HepG2 (cell line): ENCODE measurements around the gene ZNF839. TPM values are rescaled to one million over a fixed set of nuclear protein-coding genes. Genes with fewer than 3 reads are reported as not detected.

Experiments
- CENPBD1 ChIP-seq: sonication (generic); formaldehyde crosslinking; IDR thresholded peaks from 2 replicates; pipeline ENCODE4 v1.8.0; 2022; ENCODE audit warnings: missing genetic modification reagents, low read depth, mild to moderate bottlenecking, borderline replicate concordance
- FUBP1 ChIP-seq: sonication (generic); formaldehyde crosslinking; IDR thresholded peaks from 2 replicates; pipeline ENCODE4 v1.5.1; 2020; ENCODE audit warnings: missing genetic modification reagents, mild to moderate bottlenecking, borderline replicate concordance
- KDM2A ChIP-seq: sonication (generic); formaldehyde crosslinking; IDR thresholded peaks from 2 replicates; pipeline ENCODE4 v1.4.0; 2020; ENCODE audit warnings: low read depth, missing genetic modification reagents, borderline replicate concordance
- KLF6 ChIP-seq: IDR thresholded peaks from 2 replicates; pipeline ENCODE4 v1.8.0; 2016; ENCODE audit warnings: missing biosample characterization, missing genetic modification reagents
- MAF1 ChIP-seq: sonication (generic); formaldehyde crosslinking; IDR thresholded peaks from 2 replicates; pipeline ENCODE4 v1.5.0; 2020; ENCODE audit warnings: missing genetic modification reagents, borderline replicate concordance
- MIER2 ChIP-seq: IDR thresholded peaks from 2 replicates; pipeline ENCODE4 v1.6.1; 2016; ENCODE audit warnings: missing biosample characterization, missing genetic modification reagents
- MXD4 ChIP-seq: IDR thresholded peaks from 2 replicates; pipeline ENCODE4 v1.6.1; 2016; ENCODE audit warnings: mild to moderate bottlenecking, missing biosample characterization, missing genetic modification reagents
- NFKBIZ ChIP-seq: IDR thresholded peaks from 2 replicates; pipeline ENCODE4 v1.6.1; 2018; ENCODE audit warnings: missing genetic modification reagents, missing compliant biosample characterization
- PBX3 ChIP-seq: sonication (generic); formaldehyde crosslinking; IDR thresholded peaks from 2 replicates; pipeline ENCODE4 v1.8.1; 2023; ENCODE audit warnings: missing genetic modification reagents, inconsistent platforms, borderline replicate concordance
- REXO4 ChIP-seq: sonication (generic); formaldehyde crosslinking; IDR thresholded peaks from 2 replicates; pipeline ENCODE4 v1.8.0; 2022; ENCODE audit warnings: missing genetic modification reagents, mild to moderate bottlenecking, borderline replicate concordance
- RFX5 ChIP-seq: IDR thresholded peaks from 2 replicates; pipeline ENCODE4 v1.6.1; 2011; ENCODE audit warnings: low read depth, low read length, improper control_type of control experiment
- TFDP2 ChIP-seq: sonication (generic); formaldehyde crosslinking; IDR thresholded peaks from 2 replicates; pipeline ENCODE4 v1.4.0; 2020; ENCODE audit warnings: missing genetic modification reagents
- YEATS2 ChIP-seq: sonication (generic); formaldehyde crosslinking; IDR thresholded peaks from 2 replicates; pipeline ENCODE4 v1.4.0; 2020; ENCODE audit warnings: missing genetic modification reagents, borderline replicate concordance
- ZNF354B ChIP-seq: sonication (generic); formaldehyde crosslinking; IDR thresholded peaks from 2 replicates; pipeline ENCODE4 v1.8.0; 2022; ENCODE audit warnings: mild to moderate bottlenecking, missing genetic modification reagents
- ZNF451 ChIP-seq: sonication (generic); formaldehyde crosslinking; IDR thresholded peaks from 2 replicates; pipeline ENCODE4 v1.5.0; 2020; ENCODE audit warnings: mild to moderate bottlenecking, missing genetic modification reagents
- ZNF800 ChIP-seq: sonication (generic); formaldehyde crosslinking; IDR thresholded peaks from 2 replicates; pipeline ENCODE4 v1.4.0; 2020; ENCODE audit warnings: missing genetic modification reagents
- ZSCAN5A ChIP-seq: sonication (generic); formaldehyde crosslinking; IDR thresholded peaks from 2 replicates; pipeline ENCODE4 v1.8.0; 2022; ENCODE audit warnings: mild to moderate bottlenecking, missing genetic modification reagents, borderline replicate concordance
- polyA plus RNA-seq, 8 experiments: library from polyadenylated mRNA; depleted of rRNA in 3 of 8; stranded (reverse) in 7 of 8; unstranded in 1 of 8; fragments of >200 nt; fragmentation: Illumina TruSeq in 4 of 8; extraction: Trizol in 4 of 8; gene quantifications; 2 replicates each; pipeline versions ENCODE4 v1.2.1 to v1.2.3, GENCODE V29; 2011 to 2016; ENCODE audit warnings: low read depth in 4 of 8, missing spikeins in 1 of 8, mixed read lengths in 1 of 8; ENCODE audit not compliant: insufficient read depth in 1 of 8
- total RNA-seq, 5 experiments: library from RNA; depleted of rRNA; stranded (reverse); fragments of >200 nt; fragmentation: Illumina TruSeq; extraction: Trizol; gene quantifications; 2 replicates each; pipeline ENCODE4 v1.2.3, GENCODE V29; 2016; ENCODE audit warnings: low read depth in 1 of 5

Gene ZNF839
- total and polyA plus RNA-seq, 2 of the 13 experiments (the other 11 are each of a cell fraction or from before 2014, with no cell fraction given): 11.1 to 12.8 TPM

- TF ChIP-seq MXD4: peak; percentile 59; the same call in 1 of the 2 replicates
- TF ChIP-seq TFDP2: 0 out of 2 replicates have a peak, but pooled peaks have one; percentile 50
- no peak for TF ChIP-seq ZSCAN5A (CRISPR knock-in tag)
- TF ChIP-seq RFX5: peak; percentile 82
- no peak for TF ChIP-seq KDM2A (CRISPR knock-in tag)
- no peak for TF ChIP-seq MAF1 (CRISPR knock-in tag)
- TF ChIP-seq ZNF800 (CRISPR knock-in tag): no peak
- no peak for TF ChIP-seq KLF6 (CRISPR knock-in tag)
- no peak for TF ChIP-seq ZNF354B (CRISPR knock-in tag)
- no peak for TF ChIP-seq FUBP1 (CRISPR knock-in tag)
- TF ChIP-seq CENPBD1: no peak
- TF ChIP-seq YEATS2: 0 out of 2 replicates have a peak, but pooled peaks have one; percentile 19
- TF ChIP-seq REXO4 (CRISPR knock-in tag): no peak
- TF ChIP-seq PBX3 (CRISPR knock-in tag): no peak
- TF ChIP-seq NFKBIZ (CRISPR knock-in tag): no peak
- 0 out of 2 replicates have a peak, but pooled peaks have one; percentile 18 for TF ChIP-seq ZNF451
- TF ChIP-seq MIER2 (CRISPR knock-in tag): no peak
Observed at GRCh38 chr14:102304611-102305506, 14.7 kb upstream of the ZNF839 start, which contains the start of gene MOK (continued).
